HG03045 (cell line): ENCODE results near the gene TXNRD1.

Experiments
- ATAC-seq: cut with Tn5 transposase; IDR thresholded peaks from one replicate; pipeline ENCODE4 v1.9.1; 2021; ENCODE audit warnings: mild to moderate bottlenecking, moderate library complexity; ENCODE audit not compliant: unreplicated experiment

Gene TXNRD1

GRCh38 chr12:104347374-104348075, 131.9 kb downstream of the TXNRD1 start:
- ATAC-seq: no peak

GRCh38 chr12:104348283-104348993, 132.9 kb downstream of the TXNRD1 start:
- ATAC-seq: no peak

- no peak for ATAC-seq
Observed at GRCh38 chr12:104348994-104349494, 133.5 kb downstream of the TXNRD1 start.

GRCh38 chr12:104350211-104351056, 134.9 kb downstream of the TXNRD1 start:
- ATAC-seq: no peak

- ATAC-seq: no peak
Observed at GRCh38 chr12:104351057-104351983, 135.7 kb downstream of the TXNRD1 start.

- no peak for ATAC-seq
Observed at GRCh38 chr12:104352106-104352713, 136.6 kb downstream of the TXNRD1 start.

GRCh38 chr12:104353012-104353981, 137.7 kb downstream of the TXNRD1 start:
- ATAC-seq: no peak

GRCh38 chr12:104354167-104354867, 138.7 kb downstream of the TXNRD1 start:
- no peak for ATAC-seq

- no peak for ATAC-seq
Observed at GRCh38 chr12:104354868-104355570, 139.4 kb downstream of the TXNRD1 start.

- ATAC-seq: no peak
Observed at GRCh38 chr12:104355630-104356029, 140.1 kb downstream of the TXNRD1 start.

GRCh38 chr12:104356231-104357115, 140.9 kb downstream of the TXNRD1 start:
- no peak for ATAC-seq

- no peak for ATAC-seq
Observed at GRCh38 chr12:104357421-104357952, 141.9 kb downstream of the TXNRD1 start.

GRCh38 chr12:104358353-104359003, 142.9 kb downstream of the TXNRD1 start:
- peak; percentile 75 for ATAC-seq

- no peak for ATAC-seq
Observed at GRCh38 chr12:104359216-104359615, 143.6 kb downstream of the TXNRD1 start.

- ATAC-seq: no peak
Observed at GRCh38 chr12:104360157-104360556, 144.6 kb downstream of the TXNRD1 start.
